Fibroblast of gingiva (primary cell): ENCODE measurements around the gene RRM2.
"Not testable (repeated sequence)": the region's sequence is repeated elsewhere in the genome, so short reads cannot be mapped to it uniquely, and the experiment has no call there.

Experiments
- DNase-seq: peaks from one replicate; pipeline ENCODE4 v3.0.0-alpha.2; 2011; ENCODE audit warnings: low read depth

RRM2 gene

DNA sequence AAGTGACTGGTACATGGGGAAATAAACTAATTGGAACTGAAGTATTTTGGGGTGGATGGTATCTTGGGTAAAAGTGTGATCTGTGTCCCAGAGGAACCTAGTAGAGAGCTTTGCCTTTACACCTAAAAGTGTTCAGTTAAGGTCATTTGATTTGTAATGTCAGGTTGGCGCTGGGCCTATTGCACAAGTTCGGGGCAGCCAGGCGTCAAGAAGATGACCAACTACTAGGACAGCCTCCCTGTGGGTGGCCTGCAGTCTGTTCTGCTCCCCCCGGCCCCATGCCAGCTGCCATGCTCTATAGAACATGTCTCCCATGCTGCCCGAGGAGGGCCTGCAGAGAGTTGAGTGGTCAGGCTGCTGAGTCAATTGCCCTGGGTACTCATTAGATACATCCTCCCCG, 10.1 kb downstream of the RRM2 start:
- DNase-seq: no peak

DNA sequence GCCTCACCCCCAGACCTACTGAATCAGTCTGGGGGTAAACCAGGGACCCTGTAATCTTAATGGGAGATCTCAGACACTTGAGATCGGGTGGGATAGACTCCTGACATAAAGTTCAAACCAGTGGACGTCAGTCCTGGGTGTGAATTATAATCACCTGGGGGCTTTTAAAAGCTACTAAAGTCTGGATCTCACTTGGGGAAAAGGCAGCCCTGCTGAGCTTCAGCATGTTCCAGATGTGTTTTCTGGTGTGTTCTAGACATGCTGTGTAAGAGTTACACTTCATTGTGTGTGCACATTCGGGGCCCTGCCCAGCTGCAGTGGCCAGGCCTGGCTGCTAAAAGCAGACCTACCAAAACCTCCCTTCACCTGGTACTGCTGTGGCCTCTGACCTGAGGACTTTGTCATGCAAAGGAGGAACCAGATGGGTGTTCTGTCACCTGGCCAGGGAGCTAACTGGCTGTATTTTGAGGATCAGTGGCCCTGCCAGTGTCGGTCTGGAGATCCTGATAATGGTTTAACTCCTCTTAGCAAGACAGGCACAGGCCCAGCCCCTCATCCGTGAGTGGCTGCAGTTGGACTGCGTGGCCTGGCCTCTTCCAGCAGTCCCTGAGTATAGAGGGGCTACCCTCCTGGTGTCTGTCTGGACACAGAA, 10.6 kb downstream of the RRM2 start:
- DNase-seq: no peak

DNA sequence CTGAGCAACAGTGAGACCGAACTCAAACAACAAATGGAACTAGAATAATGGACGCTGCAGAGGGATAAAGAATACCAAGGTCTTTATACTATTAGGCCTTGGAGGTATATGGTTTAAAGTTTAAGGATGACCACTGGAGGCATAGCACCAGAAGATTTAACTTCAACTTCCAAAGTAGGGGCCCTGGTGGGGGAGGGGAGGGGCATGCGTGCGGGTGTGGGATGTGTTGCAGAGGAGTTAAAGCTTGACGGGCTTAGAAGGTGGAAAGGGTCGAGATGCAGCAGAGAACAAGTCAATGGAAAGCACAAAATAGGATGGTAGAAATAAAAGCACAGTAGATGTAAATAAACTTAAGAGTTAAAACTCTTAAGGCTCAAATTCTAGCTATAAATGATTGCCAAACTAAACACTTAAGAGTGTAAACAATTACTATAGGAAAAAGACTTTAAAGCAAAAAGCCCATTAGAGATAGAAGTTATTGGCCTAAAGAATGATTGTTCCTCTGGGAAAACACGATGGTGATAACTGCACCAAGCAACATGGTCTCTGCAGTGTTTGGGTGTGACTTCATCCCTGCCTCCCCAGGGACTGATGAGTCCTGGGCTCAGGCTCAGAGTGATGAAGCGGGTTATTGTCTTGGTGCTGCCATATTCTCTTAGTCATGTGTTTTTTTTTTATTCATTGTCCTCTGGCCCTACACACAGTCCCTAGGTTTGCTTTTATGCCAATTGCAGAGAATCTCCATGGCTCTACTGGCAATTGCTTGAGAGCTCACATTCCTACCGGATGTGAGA, 13.0 kb downstream of the RRM2 start:
- DNase-seq: peak; percentile 35

DNA sequence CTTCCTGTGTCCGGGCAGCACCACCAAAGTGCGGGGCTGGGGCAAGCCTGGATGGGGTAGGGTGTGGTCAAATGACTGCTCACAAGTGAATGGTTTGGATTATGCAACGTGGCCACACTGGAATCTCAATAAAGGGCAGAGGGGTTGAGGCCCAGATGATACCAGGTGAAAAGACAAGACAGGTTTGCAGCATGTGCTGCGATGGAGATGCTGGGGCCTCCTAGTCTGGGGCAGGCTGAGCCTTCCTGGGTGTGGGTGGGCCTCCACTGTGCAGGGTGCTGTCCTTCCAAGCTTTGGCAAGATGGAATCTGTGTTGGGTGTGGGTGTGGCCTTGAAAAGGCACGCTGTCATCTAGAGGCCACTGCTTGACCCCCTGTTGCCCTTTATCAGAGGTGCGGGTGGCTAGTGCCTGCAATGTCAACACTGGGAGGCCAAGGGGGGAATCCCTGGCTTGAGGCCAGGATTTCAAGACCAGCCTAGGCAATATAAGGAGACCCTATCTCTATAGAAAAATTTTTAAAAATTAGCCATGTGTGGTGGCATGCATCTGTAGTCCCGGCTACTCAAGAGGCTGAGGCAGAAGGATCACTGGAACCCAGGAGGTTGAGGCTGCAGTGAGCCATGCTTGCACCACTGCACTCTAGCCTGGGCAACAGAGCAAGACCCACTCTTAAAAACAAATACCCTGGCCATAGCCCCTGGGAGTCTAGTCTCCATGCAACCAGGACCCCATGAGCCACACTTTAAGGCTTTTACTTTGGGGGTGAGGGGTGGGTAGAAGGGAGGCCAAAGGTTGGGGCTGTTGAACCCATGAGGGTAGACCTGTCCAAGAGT, 13.8 kb downstream of the RRM2 start:
- no peak for DNase-seq

DNA sequence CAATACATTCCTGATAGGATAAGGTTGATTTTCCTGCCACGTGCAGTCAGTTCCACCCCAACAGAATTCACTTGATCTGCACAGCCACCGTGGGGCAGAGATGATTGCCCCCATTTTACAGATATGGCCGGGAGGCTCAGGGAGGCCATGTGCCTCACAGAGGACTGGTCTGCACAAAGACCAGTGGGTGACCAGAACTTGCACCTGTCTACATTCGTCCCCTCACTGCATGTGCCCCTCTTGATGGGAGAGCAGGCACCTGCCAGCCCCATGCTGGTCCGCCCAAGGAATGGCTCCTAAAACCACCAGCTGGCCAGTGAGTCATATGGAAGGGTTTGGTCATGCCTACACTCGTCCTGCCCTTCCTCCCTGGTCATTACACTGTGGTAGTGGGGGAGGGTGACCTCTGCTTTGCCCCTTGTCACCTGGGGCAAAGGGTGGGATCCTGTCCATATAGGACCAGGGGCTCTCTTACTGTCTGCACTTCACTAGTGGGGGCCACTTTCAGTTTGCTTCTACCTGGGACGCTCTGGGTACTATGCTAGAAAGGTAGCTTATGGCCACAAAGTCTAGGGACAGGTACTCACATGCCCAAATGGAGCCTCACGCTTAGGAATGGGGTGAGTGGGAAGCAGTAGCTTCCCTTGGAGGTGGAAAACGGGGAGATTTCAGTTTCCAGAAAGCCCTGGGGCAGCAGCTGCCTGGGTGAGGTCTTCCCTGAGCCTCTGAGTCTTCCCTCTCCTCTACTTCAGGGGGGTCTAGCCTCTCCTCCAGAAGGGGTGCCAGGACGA, 14.7 kb downstream of the RRM2 start:
- DNase-seq: no peak

DNA sequence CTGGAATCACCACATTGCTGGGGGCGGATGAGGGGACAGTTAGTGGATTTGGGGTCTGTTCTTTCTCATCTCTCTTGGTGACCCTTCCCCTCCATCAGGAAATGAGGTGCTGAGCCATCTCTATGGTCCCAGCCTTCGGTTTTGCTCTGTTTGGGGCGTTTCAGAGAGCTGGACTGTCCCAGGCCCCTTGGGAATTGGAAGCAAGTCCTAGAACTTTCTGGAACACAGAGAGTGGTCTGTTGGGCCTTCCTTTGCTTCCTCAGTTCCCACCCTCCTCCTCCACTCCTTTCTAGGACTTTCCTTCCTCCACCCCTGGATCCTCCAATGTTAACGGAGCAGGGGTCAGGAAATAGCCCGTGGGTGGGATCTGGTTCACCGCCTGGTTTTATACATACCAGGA, 17.0 kb downstream of the RRM2 start:
- DNase-seq: no peak

DNA sequence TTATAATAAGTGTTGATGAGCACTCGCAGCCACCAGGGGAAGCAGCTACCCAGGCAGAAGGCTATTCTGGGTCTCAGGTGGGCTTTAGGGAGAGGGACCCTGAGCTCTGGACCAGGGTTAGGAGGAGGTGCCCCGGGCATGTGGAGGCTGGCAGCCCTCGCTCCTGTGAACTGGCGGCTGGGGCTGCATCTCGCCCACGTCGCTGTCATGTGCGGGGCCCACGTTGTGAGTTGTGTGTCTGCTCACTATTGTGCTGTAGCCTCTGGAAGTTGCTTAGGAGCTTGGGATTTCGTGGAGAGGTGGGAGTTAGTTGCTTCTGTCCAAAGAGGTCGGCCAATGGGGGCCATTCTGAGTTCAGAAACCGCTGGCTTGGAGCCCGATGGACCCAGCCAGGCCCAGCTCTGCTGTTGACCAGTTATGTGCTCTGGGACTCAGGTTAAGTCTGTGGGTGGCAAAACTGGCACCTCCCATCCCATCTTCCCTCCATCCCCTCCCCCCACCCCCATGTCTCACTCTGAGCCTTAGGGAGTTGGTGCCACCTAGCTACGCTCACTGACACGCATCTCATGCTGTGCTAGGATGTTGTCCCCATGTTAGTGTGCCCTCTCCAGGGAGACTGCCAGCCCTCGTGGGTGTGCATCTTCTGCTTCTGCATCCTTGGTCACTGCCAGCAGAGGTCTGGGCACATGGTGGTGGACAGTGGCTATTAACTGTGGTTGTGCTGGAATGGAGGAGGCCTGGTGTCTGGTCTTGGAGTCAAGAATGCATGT, 18.5 kb downstream of the RRM2 start:
- DNase-seq: no peak

DNA sequence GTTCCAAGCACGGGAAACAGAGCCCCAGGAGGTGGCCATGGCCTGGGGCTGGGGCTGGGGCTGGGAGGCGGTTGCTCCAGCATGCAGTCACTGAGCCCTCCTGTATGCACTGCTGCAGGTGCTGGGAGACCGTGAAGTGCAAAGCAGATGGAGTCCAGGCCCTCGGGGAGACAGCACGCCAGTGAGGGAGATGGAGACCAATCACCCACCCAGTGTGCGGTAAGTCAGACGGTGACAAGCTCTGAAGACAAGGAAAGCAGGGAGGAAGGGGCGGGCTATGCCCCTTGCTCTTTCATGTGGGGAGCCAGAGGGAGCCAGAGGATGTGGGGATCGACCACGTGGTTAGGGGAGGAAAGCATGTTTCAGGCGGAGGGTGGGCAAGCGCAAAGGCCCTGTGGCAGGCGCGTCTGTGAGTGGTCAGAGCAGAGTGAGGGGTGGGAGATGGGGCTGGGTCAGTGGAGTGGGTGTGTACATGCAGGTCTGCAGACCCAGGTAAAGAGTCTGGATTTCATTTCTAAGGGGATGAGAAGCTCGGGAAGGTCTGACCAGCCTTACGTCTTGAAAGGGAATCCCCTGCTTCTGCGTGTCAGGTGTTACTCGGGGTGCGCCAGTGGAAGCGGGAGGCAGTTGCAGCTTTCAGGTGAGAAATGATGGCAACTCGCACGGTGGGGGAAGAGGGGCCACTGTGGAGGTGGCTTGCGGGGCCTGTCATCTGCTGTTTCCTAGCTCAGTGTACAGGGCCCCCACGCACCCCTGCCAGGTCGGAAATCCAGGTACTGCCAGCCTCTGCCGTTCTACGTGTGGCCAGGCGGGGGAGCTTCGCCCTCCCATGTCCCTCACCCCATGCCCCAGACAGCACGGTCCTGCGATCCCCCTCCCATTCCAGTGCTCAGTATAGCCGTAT, 19.4 kb downstream of the RRM2 start:
- DNase-seq: no peak

DNA sequence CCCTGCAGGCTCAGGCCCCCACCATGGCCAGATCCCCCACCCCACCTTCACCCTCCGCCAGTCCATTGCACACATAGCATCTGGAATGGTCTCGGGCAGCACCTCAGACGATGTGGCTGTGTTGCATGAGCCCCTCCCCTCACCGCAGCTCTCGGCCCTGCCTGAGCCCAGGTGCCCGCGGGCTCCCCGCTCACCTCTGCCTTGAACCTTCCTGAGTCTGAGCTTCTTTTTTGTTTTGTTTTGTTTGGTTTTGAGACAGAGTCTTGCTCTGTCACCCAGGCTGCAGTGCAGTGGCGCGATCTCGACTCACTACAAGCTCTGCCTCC, 20.1 kb downstream of the RRM2 start:
- DNase-seq: no peak

DNA sequence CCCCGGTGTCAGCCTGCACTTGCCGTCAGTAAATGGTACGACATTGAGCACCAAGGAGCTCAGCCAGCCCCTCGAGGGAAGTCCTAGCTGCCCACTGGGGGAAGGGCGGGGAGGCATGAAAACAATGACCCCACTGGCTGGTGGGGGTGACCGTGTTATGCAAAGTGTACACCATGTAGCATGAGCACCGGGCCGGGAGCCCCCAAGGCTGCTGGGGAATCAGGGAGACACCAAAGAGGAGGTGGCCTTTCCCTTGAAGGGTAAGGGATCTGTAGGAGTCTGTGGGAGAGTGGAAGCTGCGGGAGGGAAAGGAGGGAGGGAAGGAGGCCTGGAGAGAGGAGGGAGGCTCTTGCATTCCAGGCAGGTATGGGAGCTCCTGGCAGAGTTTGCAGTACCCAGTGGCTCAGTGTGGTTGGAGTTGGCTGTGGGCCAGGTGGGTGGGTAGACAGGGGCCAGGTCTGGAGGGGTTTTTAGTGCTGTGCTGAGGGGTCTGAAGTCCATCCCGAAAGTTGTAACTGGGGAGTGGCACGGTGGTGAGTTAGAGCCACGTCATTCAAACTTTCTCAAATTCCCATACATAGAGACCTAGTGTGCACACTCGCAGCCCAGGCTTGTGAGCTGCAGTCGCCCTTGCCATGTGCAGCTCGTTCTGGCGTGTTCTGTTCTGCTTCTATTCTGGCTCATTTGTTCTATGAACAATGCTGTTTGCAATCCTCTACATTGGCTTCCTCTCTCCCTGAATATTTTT, 22.4 kb downstream of the RRM2 start:
- no peak for DNase-seq

DNA sequence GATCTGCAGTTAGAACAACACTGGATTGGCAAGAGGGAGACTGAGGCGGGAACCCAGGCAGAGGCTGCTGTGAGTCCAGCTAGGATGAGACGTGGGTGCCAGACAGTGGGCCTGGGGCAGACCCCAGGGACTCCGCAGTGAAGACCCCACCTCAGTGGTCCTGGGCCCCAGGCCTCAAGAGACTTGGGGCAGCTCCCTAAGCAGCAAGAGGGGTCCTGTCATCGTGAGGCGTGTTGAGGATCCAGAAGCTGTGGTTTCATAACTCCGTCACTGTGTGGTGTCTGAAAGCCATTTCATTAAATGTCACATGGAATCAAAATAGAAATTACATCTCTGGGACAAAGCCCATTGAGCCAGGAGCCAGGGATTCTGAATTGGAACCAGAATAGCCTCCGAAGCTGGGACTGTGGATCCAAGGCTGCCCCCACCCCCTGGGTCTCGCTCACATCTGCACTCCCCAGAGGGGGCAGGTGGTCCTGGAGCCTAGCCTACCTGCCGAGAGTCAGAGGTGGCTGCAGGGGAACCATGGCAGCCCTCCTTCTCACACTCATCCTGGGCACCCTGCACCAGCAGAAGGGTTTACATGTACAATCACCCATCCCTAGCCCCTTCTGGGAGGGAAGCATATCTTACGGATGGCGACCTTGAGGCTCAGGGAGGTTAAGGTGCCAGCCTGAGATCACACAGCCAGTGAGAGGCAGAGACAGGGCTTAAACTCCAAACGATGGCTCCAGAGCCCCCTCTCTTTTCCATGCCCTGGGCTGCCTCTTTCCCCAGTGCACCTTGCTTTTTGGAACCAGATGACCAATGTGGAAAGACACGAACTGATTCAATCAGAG, 23.2 kb downstream of the RRM2 start:
- DNase-seq: no peak

DNA sequence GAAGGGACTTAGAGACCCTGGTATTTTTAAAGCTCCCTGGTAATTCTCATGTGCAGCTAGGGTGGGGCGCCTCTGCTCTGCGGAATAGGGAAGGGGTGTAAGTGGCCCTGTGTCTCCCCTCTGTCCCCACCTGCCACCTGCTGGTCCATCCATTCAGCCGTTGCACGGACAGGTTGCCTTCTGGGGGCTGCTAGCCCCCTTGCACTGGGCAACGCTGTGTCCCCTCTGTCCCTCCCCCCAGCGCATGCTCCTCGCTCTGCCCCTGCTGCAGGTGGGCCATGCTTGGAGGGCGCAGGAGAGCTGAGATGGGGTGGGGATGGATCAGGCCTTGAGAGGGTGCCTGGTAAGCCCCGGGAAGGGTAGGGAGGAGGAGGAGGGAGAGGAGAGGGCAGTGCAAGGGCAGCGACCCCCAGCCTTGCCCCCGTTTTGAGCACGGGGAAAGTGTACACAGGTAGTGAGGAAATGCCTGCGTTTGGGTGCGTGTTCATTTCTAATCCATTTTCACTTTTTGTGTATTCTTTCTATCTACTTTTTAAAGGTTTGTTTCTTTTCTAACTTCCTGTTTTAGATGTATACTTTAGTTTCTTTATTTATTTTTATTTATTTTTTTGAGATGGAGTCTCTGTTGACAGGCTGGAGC, 23.9 kb downstream of the RRM2 start:
- DNase-seq: no peak

DNA sequence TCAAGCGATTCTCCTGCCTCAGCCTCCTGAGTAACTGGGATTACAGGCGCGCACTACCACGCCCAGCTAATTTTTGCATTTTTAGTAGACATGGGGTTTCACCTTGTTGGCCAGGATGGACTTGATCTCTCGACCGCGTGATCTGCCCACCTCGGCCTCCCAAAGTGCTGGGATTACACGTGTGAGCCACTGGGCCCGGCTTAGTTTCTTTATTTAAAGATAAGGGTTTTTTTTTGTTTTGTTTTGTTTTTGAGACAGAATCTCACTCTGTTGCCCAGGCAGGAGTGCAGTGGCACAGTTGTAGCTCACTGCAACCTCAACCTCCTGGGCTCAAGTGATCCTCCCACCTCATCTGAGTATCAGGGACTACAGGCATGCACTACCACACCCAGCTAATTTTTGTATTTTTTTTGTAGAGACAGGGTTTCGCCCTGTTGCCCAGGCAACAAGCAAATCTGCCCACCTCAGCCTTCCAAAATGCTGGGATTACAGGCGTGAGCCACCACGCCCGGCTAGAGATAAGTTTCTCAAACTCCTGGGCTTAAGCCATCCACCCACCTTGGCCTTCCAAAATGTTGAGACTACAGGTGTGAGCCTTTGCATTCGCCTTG, 24.6 kb downstream of the RRM2 start:
- not testable (repeated sequence) for DNase-seq

DNA sequence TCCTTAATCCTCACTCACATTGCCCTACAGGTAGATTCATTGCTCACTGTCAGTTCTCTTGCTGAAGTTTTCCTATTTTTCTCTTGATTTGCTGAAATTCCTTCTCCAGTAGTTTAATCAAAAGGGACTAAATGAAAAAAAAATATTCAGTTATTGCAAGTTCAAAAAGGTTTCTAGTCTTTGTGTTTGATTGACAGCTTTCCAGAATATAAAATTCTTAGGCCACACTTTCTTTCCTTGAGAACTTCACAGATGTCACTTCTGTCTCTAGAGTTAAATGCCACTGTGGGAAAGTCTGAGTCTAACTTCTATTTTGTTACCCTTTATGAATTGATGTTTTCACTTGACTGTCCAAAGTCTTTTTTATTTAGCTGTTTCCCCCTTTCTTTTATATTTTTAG, 25.7 kb downstream of the RRM2 start:
- DNase-seq: no peak

DNA sequence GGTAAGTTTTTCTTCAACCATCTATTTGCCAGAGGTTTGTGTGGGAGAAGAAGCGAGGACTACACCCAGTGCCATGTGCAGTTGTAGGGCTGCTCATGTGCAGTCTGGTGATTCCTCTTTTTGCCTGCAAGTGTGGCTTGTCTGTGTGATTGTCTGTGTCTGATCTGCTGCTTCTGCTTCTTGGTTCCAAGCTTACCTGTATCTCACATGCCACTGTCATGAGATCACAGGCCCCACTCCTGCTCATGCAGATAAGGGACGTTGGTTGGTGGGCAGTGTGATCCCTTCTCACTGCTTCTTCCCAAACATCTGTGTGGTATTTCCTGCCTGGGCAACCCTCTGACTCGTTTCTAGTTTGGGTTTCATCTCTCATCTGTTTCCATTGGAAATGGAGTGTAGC, 27.1 kb downstream of the RRM2 start:
- no peak for DNase-seq

DNA sequence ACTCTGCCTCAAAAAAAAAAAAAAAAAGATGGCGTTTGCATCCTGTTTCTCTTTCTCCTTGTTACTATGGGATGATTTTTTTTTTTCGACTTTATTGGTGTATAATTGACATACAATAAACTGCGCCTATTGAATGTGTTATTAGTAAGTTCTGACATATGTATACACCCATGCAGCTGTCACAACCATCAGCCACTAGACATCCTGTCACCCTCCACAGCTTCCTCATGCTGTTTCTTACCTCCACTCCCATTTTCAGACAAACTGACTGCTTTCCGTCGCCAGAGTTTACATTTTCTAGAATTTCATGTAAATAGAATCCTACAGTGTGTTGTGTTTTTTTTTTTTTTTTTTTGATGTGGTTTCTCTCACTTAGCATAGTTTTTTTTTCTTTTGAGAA, 27.9 kb downstream of the RRM2 start:
- no peak for DNase-seq

DNA sequence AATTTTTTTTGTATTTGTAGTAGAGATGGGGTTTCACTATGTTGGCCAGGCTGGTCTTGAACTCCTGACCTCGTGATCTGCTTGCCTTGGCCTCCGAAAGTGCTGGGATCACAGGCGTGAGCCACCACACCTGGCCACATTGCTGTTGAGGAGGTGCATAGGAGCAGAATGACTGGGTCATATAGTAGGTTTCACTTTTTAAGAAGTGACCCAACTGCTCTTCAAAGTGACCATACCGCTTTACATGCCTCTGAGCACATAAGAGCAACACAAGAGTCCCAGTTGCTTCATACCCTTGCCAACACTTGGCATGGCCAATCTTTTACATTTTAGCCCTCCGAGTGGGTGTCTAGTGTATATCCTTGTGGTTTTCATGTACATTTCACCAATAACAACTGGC, 28.9 kb downstream of the RRM2 start:
- DNase-seq: no peak

DNA sequence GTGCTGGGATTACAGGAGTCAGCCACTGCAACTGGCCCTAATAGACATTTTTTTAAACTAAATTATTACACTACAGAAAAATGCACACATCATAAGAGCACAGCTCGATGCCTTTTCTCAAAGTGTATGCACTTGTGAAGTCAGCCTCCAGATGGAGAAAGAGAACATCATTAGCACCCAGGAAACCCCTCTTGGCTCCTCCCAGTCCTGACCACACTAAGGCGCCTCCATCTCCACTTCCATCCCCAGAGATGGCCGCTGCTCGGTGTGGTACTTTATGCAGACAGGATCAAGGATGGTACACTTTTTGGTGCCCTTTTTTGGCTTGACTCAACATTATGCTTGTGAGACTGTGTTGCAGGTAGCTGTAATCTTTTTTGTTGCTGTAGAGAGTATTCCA, 34.8 kb downstream of the RRM2 start:
- no peak for DNase-seq
